Measurements from ENCODE around the gene ZNF70.

ZNF70 gene

GRCh38 chr22:23690713-23691112, 60.2 kb downstream of the ZNF70 start, which contains the start of gene RGL4:
RGL4 (plus strand) TSS chr22:23691013; CDS start chr22:23692031, 1,018 bp downstream.
- no peak for DNase-seq

GRCh38 chr22:23689414-23689813, 61.5 kb downstream of the ZNF70 start:
- DNase-seq: no peak
